ENCODE results near the gene NUP214. TPM values are rescaled to one million over a fixed set of nuclear protein-coding genes. Genes with fewer than 3 reads are reported as not detected.

NUP214 gene
- total and polyA plus RNA-seq, 2 of the 4 experiments (the other 2 are of a cell fraction), result 7.9 to 13.4 TPM

GRCh38 chr9:131082774-131083512, 42.4 kb upstream of the NUP214 start:
- no peaks in the 10 kb centered on the region for H3K4me1 ChIP-seq (ENCODE audit: control insufficient read depth, insufficient read depth, low read length)
- BruUV-seq (replicated peaks), result no TSS peak

More at GRCh38 chr9:131082774-131083512, 42.4 kb upstream of the NUP214 start:
- H2BK120ac ChIP-seq (ENCODE audit: low read depth, low read length), result no peak overlapping the region
- no peak overlapping the region for H3K18ac ChIP-seq (ENCODE audit: low read depth, low read length)
- in situ Hi-C loops (cut with MboI; ENCODE audit: low sequenced_read_pairs), result no loop called here
- no peak overlapping the region for H3K9ac ChIP-seq (ENCODE audit: low read depth, low read length)
- no peak overlapping the region for H3K14ac ChIP-seq (replicated peaks; ENCODE audit: low read depth, low read length)
- H3K27ac ChIP-seq (ENCODE audit: insufficient read depth, low read length), result no peak overlapping the region
- H2AK5ac ChIP-seq (ENCODE audit: low read depth, low read length), result no peak overlapping the region
- H3K27me3 ChIP-seq (ENCODE audit: control insufficient read depth, insufficient read depth, low read length), result peaks cover 54% of the 10 kb centered on the region
- dilution Hi-C loops (cut with HindIII; ENCODE audit: low sequenced_read_pairs, unreplicated experiment), result no loop called here
- no peak overlapping the region for H3K4me3 ChIP-seq (ENCODE audit: insufficient read depth, low read depth, low read length)
- H3K56ac ChIP-seq (ENCODE audit: extremely low read depth, insufficient read depth, low read length), result no peak overlapping the region
- no peak overlapping the region for H3K4me2 ChIP-seq (ENCODE audit: low read depth, low read length)
- DNase-seq (no peak), ATAC-seq (ENCODE audit: low read depth) (no peak)
- H2BK5ac ChIP-seq (ENCODE audit: low read depth, low read length, poor library complexity, severe bottlenecking), result no peak overlapping the region
- POLR2A ChIA-PET (ENCODE audit: unreplicated experiment), result no interaction called here
- no peak overlapping the region for H4K8ac ChIP-seq (ENCODE audit: low read depth in 2 of 2, low read length in 2 of 2)
- no peaks in the 10 kb centered on the region for H3K36me3 ChIP-seq (ENCODE audit: control insufficient read depth, insufficient read depth, low read length)
- H3K23ac ChIP-seq (ENCODE audit: low read depth, low read length), result no peak overlapping the region
- H2BK20ac ChIP-seq (ENCODE audit: low read depth, low read length), result no peak overlapping the region
- H4K5ac ChIP-seq (ENCODE audit: low read depth, low read length), result no peak overlapping the region
- H3K4ac ChIP-seq (ENCODE audit: low read depth, low read length), result no peak overlapping the region
- H4K20me1 ChIP-seq (ENCODE audit: insufficient read depth, low read length), result no peaks in the 10 kb centered on the region
- WGBS, 2 experiments (ENCODE audit: extremely low coverage in 2 of 2, insufficient read length in 1 of 2), result no CpG with 5 or more reads among the region's 11 CpGs
- CTCF ChIA-PET, result no interaction called here
- H2AFZ ChIP-seq (replicated peaks; ENCODE audit: low read length, poor library complexity), result no peak overlapping the region
- no peaks in the 10 kb centered on the region for H3K9me1 ChIP-seq (ENCODE audit: insufficient read depth, low read length)
- H2AK9ac ChIP-seq (replicated peaks; ENCODE audit: low read depth, low read length, poor library complexity), result no peak overlapping the region
- no peak for TF ChIP-seq POLR2A (IDR thresholded peaks at IDR 0.05; ENCODE audit: low read depth, low read length)
- no peak for TF ChIP-seq CTCF (conservative IDR thresholded peaks at IDR 0.05; ENCODE audit: low read depth, low read length)
- no peak for TF ChIP-seq SMC3 (IDR thresholded peaks at IDR 0.05; ENCODE audit: low read depth, low read length)
- TF ChIP-seq RAD21 (IDR thresholded peaks at IDR 0.05; ENCODE audit: low read length), result no peak
- TF ChIP-seq RCOR1 (IDR thresholded peaks at IDR 0.05; ENCODE audit: insufficient replicate concordance, low read length), result no peak
- TF ChIP-seq MAFK (IDR thresholded peaks at IDR 0.05; ENCODE audit: low read depth, low read length), result no peak
- no peak for TF ChIP-seq FOS (IDR thresholded peaks at IDR 0.05; ENCODE audit: low read depth, low read length)
- TF ChIP-seq RFX5 (IDR thresholded peaks at IDR 0.05; ENCODE audit: low read depth, low read length), result no peak
- TF ChIP-seq MXI1 (IDR thresholded peaks at IDR 0.05; ENCODE audit: borderline replicate concordance, low read depth, low read length), result no peak
- TF ChIP-seq MAZ (IDR thresholded peaks at IDR 0.05; ENCODE audit: borderline replicate concordance, low read depth, low read length), result no peak
- no peak for TF ChIP-seq ELK1 (IDR thresholded peaks at IDR 0.05; ENCODE audit: borderline replicate concordance, low read depth, low read length)
- no peak for TF ChIP-seq CHD1 (IDR thresholded peaks at IDR 0.05; ENCODE audit: low read depth, low read length)
- TF ChIP-seq NFE2L2 (IDR thresholded peaks at IDR 0.05; ENCODE audit: low read depth, low read length), result no peak
- TF ChIP-seq BHLHE40 (IDR thresholded peaks at IDR 0.05; ENCODE audit: low read depth, low read length), result no peak
- TF ChIP-seq USF2 (IDR thresholded peaks at IDR 0.05; ENCODE audit: low read depth, low read length), result no peak
- no peak for TF ChIP-seq CEBPB (IDR thresholded peaks at IDR 0.05; ENCODE audit: low read depth, low read length)
- H3K79me1 ChIP-seq (ENCODE audit: low read depth in 1 of 2, low read length in 2 of 2), result no peaks in the 10 kb centered on the region
- intact Hi-C loops (cut with micrococcal nuclease), result no loop called here
- no peak overlapping the region for H2BK15ac ChIP-seq (ENCODE audit: low read depth, low read length)
- H4K91ac ChIP-seq (ENCODE audit: insufficient read depth, low read depth, low read length), result no peak overlapping the region
- H3K9me3 ChIP-seq (ENCODE audit: control insufficient read depth, insufficient read depth, low read length), result no peaks in the 10 kb centered on the region
